H1 (cell line): ENCODE measurements around the gene SSC5D. TPM values are rescaled to one million over a fixed set of nuclear protein-coding genes. Genes with fewer than 3 reads are reported as not detected.

ENCODE experiments used
- CTCF ChIA-PET: fragments of 300-600 bp; sonication (Branson Sonifier 250); formaldehyde crosslinking; loops from one replicate; lab custom pipeline; 2021; ENCODE audit not compliant: partially characterized antibody; lab: Charles Lee
- POLR2A ChIA-PET: fragments of 300-600 bp; sonication (Branson Sonifier 250); formaldehyde crosslinking; loops from one replicate; lab custom pipeline; 2021; ENCODE audit warnings: inconsistent platforms; ENCODE audit not compliant: partially characterized antibody; lab: Charles Lee
- DNase-seq, 2 experiments: peaks; one replicate each; pipeline versions ENCODE4 v3.0.0 to v3.0.0-alpha.2; 2010 to 2022; ENCODE audit warnings: low spot score in 2 of 2, low read depth in 1 of 2, mixed read lengths in 1 of 2
- FAIRE-seq: peaks from 2 replicates; lab custom pipeline; 2011; peaks lifted over from hg19 to GRCh38; lab: Jason Lieb, UNC
- H2AFZ ChIP-seq: 2 replicates; pipeline ENCODE4 v1.8.1; 2012; ENCODE audit warnings: low read length, inconsistent platforms
- H2AK5ac ChIP-seq: 2 replicates; pipeline ENCODE4 v1.6.1; 2013; ENCODE audit warnings: low read depth, low read length
- H2BK120ac ChIP-seq: replicated peaks from 2 replicates; pipeline ENCODE3; 2013; ENCODE audit warnings: low read depth, low read length, inconsistent platforms
- H2BK12ac ChIP-seq: 2 replicates; pipeline ENCODE4 v1.6.1; 2013; ENCODE audit warnings: low read depth, low read length
- H2BK15ac ChIP-seq: 2 replicates; pipeline ENCODE4 v1.6.1; 2013; ENCODE audit warnings: low read length
- H2BK20ac ChIP-seq: 2 replicates; pipeline ENCODE4 v1.6.1; 2013; ENCODE audit warnings: low read length
- H2BK5ac ChIP-seq: 2 replicates; pipeline ENCODE4 v1.6.1; 2013; ENCODE audit warnings: low read depth, low read length
- H3K14ac ChIP-seq: 2 replicates; pipeline ENCODE4 v1.6.1; 2013; ENCODE audit warnings: inconsistent platforms; ENCODE audit not compliant: insufficient read length
- H3K18ac ChIP-seq: 2 replicates; pipeline ENCODE4 v1.6.1; 2013; ENCODE audit warnings: low read length; ENCODE audit errors: extremely low read depth
- H3K23ac ChIP-seq: 2 replicates; pipeline ENCODE4 v1.6.1; 2013; ENCODE audit warnings: inconsistent platforms; ENCODE audit not compliant: insufficient read length
- H3K23me2 ChIP-seq: 2 replicates; pipeline ENCODE4 v1.6.1; 2013; ENCODE audit warnings: low read depth, low read length
- H3K27ac ChIP-seq: 2 replicates; pipeline ENCODE4 v1.6.1; 2011; ENCODE audit warnings: low read depth, low read length, inconsistent platforms
- H3K27me3 ChIP-seq, 4 experiments: replicated peaks in 1 of 4; 1 replicate in 1 of 4; 2 replicates in 3 of 4; pipeline versions ENCODE4 v1.6.1 to v1.8.1; 2011 to 2013; ENCODE audit warnings: low read length in 3 of 4, mild to moderate bottlenecking in 3 of 4, inconsistent platforms in 2 of 4, mixed read lengths in 2 of 4, moderate library complexity in 1 of 4; ENCODE audit not compliant: control insufficient read depth in 3 of 4, insufficient read depth in 3 of 4; ENCODE audit errors: extremely low read depth in 1 of 4
- H3K36me3 ChIP-seq, 4 experiments: 2 replicates each; pipeline versions ENCODE4 v1.6.1 to v1.8.1; 2011 to 2013; ENCODE audit warnings: mild to moderate bottlenecking in 4 of 4, low read length in 3 of 4, moderate library complexity in 2 of 4, control low read depth in 1 of 4, inconsistent platforms in 1 of 4; ENCODE audit not compliant: insufficient read depth in 4 of 4, control insufficient read depth in 2 of 4
- H3K4ac ChIP-seq: replicated peaks from 2 replicates; pipeline ENCODE3; 2013; ENCODE audit warnings: low read length, low read depth, mixed read lengths, inconsistent platforms; ENCODE audit not compliant: insufficient read length
- H3K4me1 ChIP-seq, 4 experiments: replicated peaks in 1 of 4; 1 replicate in 1 of 4; 2 replicates in 3 of 4; pipeline versions ENCODE4 v1.6.1 to v1.8.1; 2011 to 2013; ENCODE audit warnings: low read length in 3 of 4, inconsistent platforms in 2 of 4, mixed read lengths in 1 of 4; ENCODE audit not compliant: insufficient read depth in 4 of 4, control insufficient read depth in 3 of 4
- H3K4me2 ChIP-seq, 2 experiments: 2 replicates each; pipeline versions ENCODE4 v1.6.1 to v1.8.1; 2011 to 2013; ENCODE audit warnings: low read depth in 2 of 2, low read length in 2 of 2, control low read depth in 1 of 2, inconsistent platforms in 1 of 2, mild to moderate bottlenecking in 1 of 2; ENCODE audit not compliant: insufficient read depth in 1 of 2
- H3K4me3 ChIP-seq, 4 experiments: fragments of 200-600, 300-600 bp in 1 of 4; sonication (generic), shearing (Covaris generic), sonication (Bioruptor Twin) in 1 of 4; 2 replicates each; pipeline versions ENCODE4 v1.5.1 to v1.8.1; 2011 to 2016; ENCODE audit warnings: low read length in 4 of 4, low read depth in 3 of 4, control low read depth in 2 of 4, inconsistent platforms in 2 of 4, mild to moderate bottlenecking in 2 of 4, mixed read lengths in 1 of 4, moderate library complexity in 1 of 4; ENCODE audit not compliant: insufficient read depth in 2 of 4; ENCODE audit errors: extremely low read depth in 1 of 4
- H3K56ac ChIP-seq: replicated peaks from 2 replicates; pipeline ENCODE3; 2013; ENCODE audit warnings: low read depth, mild to moderate bottlenecking, mixed read lengths, low read length, inconsistent platforms; ENCODE audit not compliant: insufficient read length
- H3K79me1 ChIP-seq: 2 replicates; pipeline ENCODE4 v1.6.1; 2013; ENCODE audit warnings: low read depth, low read length, control low read depth
- H3K79me2 ChIP-seq, 2 experiments: 2 replicates each; pipeline versions ENCODE4 v1.6.1 to v1.8.1; 2012 to 2013; ENCODE audit warnings: low read length in 2 of 2, mild to moderate bottlenecking in 2 of 2, inconsistent platforms in 1 of 2; ENCODE audit not compliant: insufficient read depth in 2 of 2, control insufficient read depth in 1 of 2
- H3K9ac ChIP-seq, 4 experiments: replicated peaks in 1 of 4; 1 replicate in 1 of 4; 2 replicates in 3 of 4; pipeline versions ENCODE4 v1.6.1 to v1.8.1; 2011 to 2013; ENCODE audit warnings: low read depth in 3 of 4, low read length in 3 of 4, control low read depth in 2 of 4, mild to moderate bottlenecking in 2 of 4, moderate library complexity in 2 of 4, inconsistent platforms in 1 of 4; ENCODE audit errors: extremely low read depth in 1 of 4
- H3K9me3 ChIP-seq, 2 experiments: 2 replicates each; pipeline versions ENCODE4 v1.6.1 to v1.8.1; 2012 to 2013; ENCODE audit warnings: mild to moderate bottlenecking in 2 of 2, moderate library complexity in 2 of 2, control low read depth in 1 of 2, inconsistent platforms in 1 of 2, low read depth in 1 of 2, low read length in 1 of 2, mixed read lengths in 1 of 2; ENCODE audit not compliant: insufficient read depth in 2 of 2
- H4K20me1 ChIP-seq, 2 experiments: replicated peaks in 1 of 2; 2 replicates each; pipeline versions ENCODE3 to v1.8.1; 2011 to 2013; ENCODE audit warnings: inconsistent platforms in 2 of 2, low read length in 2 of 2, mild to moderate bottlenecking in 1 of 2; ENCODE audit not compliant: insufficient read depth in 2 of 2, control insufficient read depth in 1 of 2
- H4K5ac ChIP-seq: 2 replicates; pipeline ENCODE4 v1.6.1; 2013; ENCODE audit warnings: low read length, low read depth, mixed read lengths, inconsistent platforms; ENCODE audit not compliant: insufficient read length
- H4K8ac ChIP-seq: 2 replicates; pipeline ENCODE4 v1.8.0; 2013; ENCODE audit warnings: mild to moderate bottlenecking, moderate library complexity, low read length, inconsistent platforms; ENCODE audit not compliant: insufficient read depth; ENCODE audit errors: extremely low read depth
- H4K91ac ChIP-seq: replicated peaks from 2 replicates; pipeline ENCODE3; 2013; ENCODE audit warnings: low read length, mixed read lengths, inconsistent platforms; ENCODE audit not compliant: insufficient read length
- GABPA ChIP-seq: IDR thresholded peaks from 2 replicates; pipeline ENCODE4 v1.6.1; 2011; ENCODE audit warnings: mild to moderate bottlenecking, low read length, moderate library complexity, borderline replicate concordance; ENCODE audit not compliant: insufficient read depth
- RAD21 ChIP-seq, 2 experiments: IDR thresholded peaks in 1 of 2; conservative IDR thresholded peaks in 1 of 2; 2 replicates each; pipeline ENCODE4 v1.6.1; 2011; ENCODE audit warnings: low read depth in 2 of 2, low read length in 2 of 2, improper control_type of control experiment in 1 of 2, inconsistent platforms in 1 of 2, mild to moderate bottlenecking in 1 of 2, moderate library complexity in 1 of 2
- TEAD4 ChIP-seq: IDR thresholded peaks from 2 replicates; pipeline ENCODE4 v1.6.1; 2012; ENCODE audit warnings: low read depth, low read length, inconsistent platforms, mixed read lengths
- YY1 ChIP-seq: IDR thresholded peaks from 2 replicates; pipeline ENCODE4 v1.6.1; 2011; ENCODE audit warnings: low read depth, mild to moderate bottlenecking, low read length
- ZNF274 ChIP-seq: IDR thresholded peaks from 2 replicates; pipeline ENCODE4 v1.7.0; 2012; ENCODE audit warnings: low read length, borderline replicate concordance; ENCODE audit errors: extremely low read depth
- WGBS, 2 experiments: shearing (Covaris generic) in 1 of 2; methylation state at CpG; one replicate each; pipeline versions ENCODE4 v1.1.6 to v1.1.7; 2013 to 2015; ENCODE audit warnings: low lambda C conversion rate in 2 of 2, mixed read lengths in 2 of 2, inconsistent platforms in 1 of 2, low coverage in 1 of 2, missing lambda C conversion rate in 1 of 2; ENCODE audit not compliant: insufficient replicate concordance in 2 of 2, insufficient coverage in 1 of 2, insufficient read length in 1 of 2; ENCODE audit errors: extremely low coverage in 1 of 2, missing lambda C conversion rate in 1 of 2; 5-methylcytosine and 5-hydroxymethylcytosine counted together
- polyA plus RNA-seq, 7 experiments: library from polyadenylated mRNA; depleted of rRNA in 3 of 7; stranded (reverse) in 5 of 7; unstranded in 2 of 7; fragments of >200 nt in 5 of 7; fragments of 200-250 nt in 2 of 7; gene quantifications; 1 replicate in 5 of 7; 2 replicates in 1 of 7; 4 replicates in 1 of 7; pipeline versions ENCODE4 v1.2.1 to v1.2.3, GENCODE V29; 2011 to 2013; ENCODE audit warnings: missing spikeins in 2 of 7, mixed read lengths in 2 of 7
- total RNA-seq: library from RNA; stranded (reverse); fragmentation: NEBNext Ultra II Directional; extraction: Animal tissue kit (Norgen Biotek cat#: 25700); gene quantifications from 2 replicates; pipeline ENCODE4 v1.2.1, GENCODE V29; 2021
- TF ChIP-seq, protein P1 (sequence below): IDR thresholded peaks from 2 replicates; pipeline ENCODE4 v1.6.1; 2012; ENCODE audit warnings: low read length, inconsistent platforms

SSC5D gene
- total and polyA plus RNA-seq, 2 of the 8 experiments (the other 6 are each of a cell fraction or from before 2014, with no cell fraction given): 0.39 to 1.7 TPM

GRCh38 chr19:55527197-55528029 is 39.2 kb downstream of the SSC5D start:
- H2BK15ac ChIP-seq: no peak overlapping the region
- H3K14ac ChIP-seq: no peak overlapping the region
- no peaks in the 10 kb centered on the region; a peak in 1 of 8 replicates for H3K36me3 ChIP-seq
- peak overlapping the region; percentile 82; the same call in 1 of the 2 replicates for H2BK12ac ChIP-seq
- no peak for FAIRE-seq
- H3K9ac ChIP-seq: no peak overlapping the region
- H2BK120ac ChIP-seq: no peak overlapping the region
- WGBS, 2 experiments: 86% methylated on average over 21 of the region's 22 CpGs; no CpG with 5 or more reads in 1 of the 2 experiments
- peaks cover 0 to 7% of the 10 kb centered on the region in 2 experiments; a peak in 2 of 4 replicates for H3K9me3 ChIP-seq
- no peak overlapping the region; the same call in 1 of the 2 replicates for H4K8ac ChIP-seq
- no peaks in the 10 kb centered on the region for H3K79me1 ChIP-seq
- TF ChIP-seq GABPA (no peak), ZNF274 (no peak), RAD21 (IDR thresholded peaks at IDR 0.05 in 1 of 2, conservative IDR thresholded peaks at IDR 0.05 in 1 of 2; ENCODE audit: low read depth in 2 of 2, low read length in 2 of 2) (no peak), YY1 (no peak), TEAD4 (no peak)
- TF ChIP-seq, protein P1, sequence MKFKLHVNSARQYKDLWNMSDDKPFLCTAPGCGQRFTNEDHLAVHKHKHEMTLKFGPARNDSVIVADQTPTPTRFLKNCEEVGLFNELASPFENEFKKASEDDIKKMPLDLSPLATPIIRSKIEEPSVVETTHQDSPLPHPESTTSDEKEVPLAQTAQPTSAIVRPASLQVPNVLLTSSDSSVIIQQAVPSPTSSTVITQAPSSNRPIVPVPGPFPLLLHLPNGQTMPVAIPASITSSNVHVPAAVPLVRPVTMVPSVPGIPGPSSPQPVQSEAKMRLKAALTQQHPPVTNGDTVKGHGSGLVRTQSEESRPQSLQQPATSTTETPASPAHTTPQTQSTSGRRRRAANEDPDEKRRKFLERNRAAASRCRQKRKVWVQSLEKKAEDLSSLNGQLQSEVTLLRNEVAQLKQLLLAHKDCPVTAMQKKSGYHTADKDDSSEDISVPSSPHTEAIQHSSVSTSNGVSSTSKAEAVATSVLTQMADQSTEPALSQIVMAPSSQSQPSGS: no peak
- H3K23ac ChIP-seq: no peak overlapping the region
- peak overlapping the region in 1 of 2 experiments; percentile 11; a peak in 1 of 4 replicates for H3K4me2 ChIP-seq
- DNase-seq: no peak
- peaks cover 0 to 9% (median 2%) of the 10 kb centered on the region in 4 experiments; a peak in 3 of 7 replicates for H3K4me1 ChIP-seq
- no peak overlapping the region for H3K27ac ChIP-seq
- no peaks in the 10 kb centered on the region for H3K79me2 ChIP-seq
- H3K23me2 ChIP-seq: no peaks in the 10 kb centered on the region
- no peak overlapping the region for H3K4me3 ChIP-seq
- H2AK5ac ChIP-seq: 0 out of 2 replicates have a peak overlapping the region, but pooled peaks have one; percentile 95
- ChIA-PET CTCF (interaction anchor here (2.9 kb wide), 1 partner anchor 23 kb away, joined by 7 read pairs; no protein-coding TSS in a partner anchor), POLR2A (interaction anchor here (0.6 to 1.3 kb wide), 3 partner anchors 24 to 66 kb away, joined by 3 read pairs; no protein-coding TSS in a partner anchor)
- no peak overlapping the region for H3K18ac ChIP-seq
- H4K5ac ChIP-seq: no peak overlapping the region
- H4K91ac ChIP-seq: peak overlapping the region; percentile 95
- H2BK20ac ChIP-seq: no peak overlapping the region
- H2BK5ac ChIP-seq: peak overlapping the region; percentile 10
- H2AFZ ChIP-seq: no peak overlapping the region
- no peak overlapping the region for H3K4ac ChIP-seq
- no peak overlapping the region for H3K56ac ChIP-seq
- H3K27me3 ChIP-seq: no peaks in the 10 kb centered on the region
- H4K20me1 ChIP-seq: peaks cover 0 to 9% of the 10 kb centered on the region in 2 experiments
